Suppressor macrophage treated with lipopolysaccharide for 4 hours (primary cell): ENCODE data around the gene SLC7A14.
A peak's percentile ranks its signal among the peaks of the same experiment; 100 is the strongest.

ENCODE experiments used
- DNase-seq: peaks from one replicate; pipeline ENCODE4 v3.0.0-alpha.2; 2020

The SLC7A14 gene

GRCh38 chr3:170421111-170421641 is 164.7 kb downstream of the SLC7A14 start:
- no peak for DNase-seq

- DNase-seq = no peak
Observed at GRCh38 chr3:170420307-170420821, 165.5 kb downstream of the SLC7A14 start.

GRCh38 chr3:170419557-170420087 is 166.3 kb downstream of the SLC7A14 start:
- peak; percentile 4 for DNase-seq

GRCh38 chr3:170418422-170419398 is 167.2 kb downstream of the SLC7A14 start, which contains the start of gene CLDN11:
Gene CLDN11 (plus strand): TSS chr3:170418868. CDS start chr3:170419067, 199 bp downstream.
- no peak for DNase-seq

GRCh38 chr3:170417090-170417489 is 168.8 kb downstream of the SLC7A14 start:
- DNase-seq = no peak

GRCh38 chr3:170414202-170414663 is 171.6 kb downstream of the SLC7A14 start:
- DNase-seq = peak; percentile 68

GRCh38 chr3:170413291-170413690 is 172.6 kb downstream of the SLC7A14 start:
- no peak for DNase-seq

- peak; percentile 29 for DNase-seq
Observed at GRCh38 chr3:170410428-170411029, 175.3 kb downstream of the SLC7A14 start.
